Suppressor macrophage (primary cell): ENCODE data around the gene CDV3.
A peak's percentile ranks its signal among the peaks of the same experiment; 100 is the strongest.
"Not testable (repeated sequence)": the region's sequence is repeated elsewhere in the genome, so short reads cannot be mapped to it uniquely, and the experiment has no call there.

Experiments
- DNase-seq, 4 experiments: peaks; one replicate each; pipeline ENCODE4 v3.0.0-alpha.2; 2020 to 2022
- total RNA-seq, 17 experiments: gene quantifications; one replicate each; lab custom pipeline; 2026; ENCODE audit warnings: mixed read lengths in 6 of 17, inconsistent platforms in 3 of 17; lab: John Stamatoyannopoulos, UW

Gene CDV3, protein sequence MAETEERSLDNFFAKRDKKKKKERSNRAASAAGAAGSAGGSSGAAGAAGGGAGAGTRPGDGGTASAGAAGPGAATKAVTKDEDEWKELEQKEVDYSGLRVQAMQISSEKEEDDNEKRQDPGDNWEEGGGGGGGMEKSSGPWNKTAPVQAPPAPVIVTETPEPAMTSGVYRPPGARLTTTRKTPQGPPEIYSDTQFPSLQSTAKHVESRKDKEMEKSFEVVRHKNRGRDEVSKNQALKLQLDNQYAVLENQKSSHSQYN
- 280 to 476 (median 350) reads per million in 17 experiments for total RNA-seq

DNA sequence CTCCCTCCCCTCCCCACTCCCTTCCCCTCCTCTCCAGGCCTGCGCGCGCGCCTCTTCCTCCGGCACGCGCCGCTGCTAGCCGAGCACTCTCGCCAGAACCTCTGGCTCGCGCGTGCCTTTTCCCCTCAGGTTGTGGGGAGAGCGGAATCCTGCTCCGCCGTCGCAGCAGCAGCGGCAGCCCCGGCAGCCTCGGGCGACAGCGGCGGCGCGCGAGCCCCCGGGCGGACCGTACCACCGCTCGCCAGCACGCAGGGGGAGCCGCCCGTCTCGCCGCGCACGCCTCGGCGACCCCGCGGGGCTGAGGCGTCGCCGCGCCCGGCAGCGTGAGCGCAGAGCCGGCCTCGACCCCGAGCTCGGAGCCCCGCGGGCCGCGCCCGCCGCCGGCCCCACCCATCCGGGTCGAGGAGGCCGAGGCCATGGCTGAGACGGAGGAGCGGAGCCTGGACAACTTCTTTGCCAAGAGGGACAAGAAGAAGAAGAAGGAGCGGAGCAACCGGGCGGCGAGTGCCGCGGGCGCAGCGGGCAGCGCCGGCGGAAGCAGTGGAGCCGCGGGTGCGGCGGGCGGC lies at the start of gene CDV3:
Gene CDV3, plus strand, starts transcription at position 58 of the 566 bp plus-strand sequence. Its CDS starts 359 bp downstream, at position 417.
- no peak for DNase-seq

DNA sequence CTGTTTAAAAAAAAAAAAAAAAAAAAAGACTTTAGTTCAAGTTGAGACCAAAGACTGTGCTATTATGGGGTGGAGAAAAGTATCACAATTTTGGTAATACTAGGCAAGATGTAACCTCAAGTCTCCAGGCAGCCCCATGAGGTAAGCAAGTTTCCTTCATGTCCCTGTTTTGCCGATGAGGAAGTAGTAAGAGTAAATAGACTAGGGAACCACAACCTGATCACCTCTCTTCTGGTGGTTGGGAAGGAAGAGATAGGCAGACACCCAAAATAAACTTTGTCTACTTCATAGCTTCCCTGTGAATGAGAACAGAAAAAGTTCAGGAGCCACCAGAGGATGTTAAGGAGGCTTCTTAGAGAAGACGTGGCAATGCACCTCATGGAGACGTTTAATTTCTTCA lies 49.7 kb upstream of the CDV3 start:
- peak; percentile 19 to 51 (median 46) for DNase-seq

DNA sequence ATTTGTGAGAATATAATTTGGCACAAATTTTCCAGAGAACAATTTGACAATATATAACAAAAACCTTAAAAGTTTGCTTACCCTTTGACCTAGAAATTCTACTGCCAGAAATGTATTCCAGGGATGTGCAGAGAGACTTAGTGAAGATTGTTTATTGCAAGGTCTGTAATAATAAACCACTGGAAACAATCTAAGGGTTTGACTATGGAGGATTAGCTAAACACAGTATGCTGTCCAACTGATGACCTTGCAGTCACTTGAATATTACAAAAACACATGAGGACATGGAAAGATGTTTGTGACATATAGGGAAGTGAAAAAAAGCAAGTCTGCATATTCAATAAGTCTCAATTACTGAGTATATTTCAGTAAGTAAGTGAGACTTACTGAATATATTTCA lies 48.1 kb upstream of the CDV3 start:
- peak; percentile 38 to 91 (median 72) for DNase-seq

DNA sequence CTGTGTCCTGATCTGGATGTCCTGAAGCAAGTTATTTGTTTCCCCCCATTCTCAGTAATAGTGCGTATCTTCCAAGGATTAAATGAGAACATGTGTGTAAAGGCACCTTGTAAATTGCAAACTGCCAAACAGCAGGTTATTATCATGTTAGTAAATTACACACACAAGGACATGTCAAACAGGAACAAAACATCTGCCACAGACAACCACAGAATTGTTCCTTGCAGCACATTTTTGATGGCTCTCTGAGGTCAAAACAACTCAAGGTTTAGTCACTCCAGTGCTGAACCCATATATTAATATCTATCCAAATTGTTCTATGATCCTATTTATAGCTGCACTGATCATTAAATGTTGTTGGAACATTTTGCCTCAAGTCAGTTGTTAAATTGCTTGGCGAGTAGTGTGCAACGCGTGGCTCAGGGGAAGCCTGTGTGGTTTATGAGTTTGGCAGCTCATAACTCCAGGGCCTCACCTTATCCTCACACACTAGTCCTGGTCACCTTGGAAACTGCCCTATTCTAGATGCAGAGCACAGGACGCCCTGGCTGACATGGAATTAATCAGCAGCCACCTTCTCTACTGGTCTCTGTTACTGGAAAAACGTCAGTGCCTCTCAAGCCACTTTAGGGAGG lies 46.3 kb upstream of the CDV3 start:
- DNase-seq = peak in 2 of 4 experiments; percentile 39 to 52

DNA sequence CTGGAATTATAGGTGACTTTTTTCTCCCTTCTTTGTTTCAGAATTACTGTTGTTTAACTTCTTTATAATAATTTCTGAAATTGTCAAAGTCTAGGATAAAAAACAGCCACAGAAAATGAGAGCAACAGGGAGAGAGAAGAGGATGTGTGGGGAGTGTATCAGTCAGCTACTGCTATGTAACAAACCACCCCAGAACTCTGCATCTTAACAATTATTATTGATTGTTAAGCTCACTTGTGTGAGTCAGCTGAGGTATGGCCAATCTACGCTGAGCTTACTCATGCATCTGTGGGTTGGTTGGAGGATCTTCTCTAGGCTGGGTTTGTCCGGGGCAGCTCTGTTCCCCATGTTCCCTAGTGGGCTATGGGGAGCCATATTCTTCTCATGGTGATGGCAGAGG lies 43.7 kb upstream of the CDV3 start:
- DNase-seq = no peak

DNA sequence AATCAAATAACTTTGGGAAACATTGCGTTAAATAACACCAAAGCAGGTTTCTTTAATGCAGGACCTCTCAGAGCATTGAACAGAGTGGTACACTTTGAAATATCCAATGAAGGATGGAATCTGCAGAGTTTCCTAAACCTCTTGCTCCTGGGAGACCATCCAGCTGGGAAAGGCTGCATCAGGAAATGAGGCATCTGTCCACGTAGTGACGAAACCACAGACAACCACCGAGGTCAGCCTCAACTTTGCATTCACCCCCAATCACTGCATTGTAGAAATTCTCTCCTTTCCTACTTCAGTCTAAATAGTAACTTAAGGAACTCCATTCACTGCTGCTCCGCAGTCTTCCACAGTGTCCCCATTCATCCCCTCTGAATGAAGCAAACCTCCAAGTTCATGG lies 41.5 kb upstream of the CDV3 start:
- no peak for DNase-seq

DNA sequence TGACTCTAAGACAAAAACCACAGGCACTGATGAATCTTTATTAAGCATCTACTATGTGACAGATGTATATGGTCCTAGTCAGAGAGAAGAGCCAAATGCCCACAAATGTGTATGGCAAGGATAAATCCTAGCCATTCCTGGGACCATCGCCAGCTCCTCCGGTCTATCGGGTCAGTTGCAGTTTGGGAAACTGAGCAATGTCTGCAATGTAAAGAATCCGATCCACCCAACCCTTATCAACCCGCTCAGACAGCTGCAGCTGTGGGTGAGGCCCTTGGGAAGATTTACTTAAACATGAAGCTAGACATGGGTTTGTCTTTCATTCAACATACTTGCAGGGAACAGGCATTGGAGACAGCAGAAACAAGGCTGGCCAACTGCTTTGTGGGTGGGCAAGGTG lies 40.5 kb upstream of the CDV3 start:
- DNase-seq = no peak

DNA sequence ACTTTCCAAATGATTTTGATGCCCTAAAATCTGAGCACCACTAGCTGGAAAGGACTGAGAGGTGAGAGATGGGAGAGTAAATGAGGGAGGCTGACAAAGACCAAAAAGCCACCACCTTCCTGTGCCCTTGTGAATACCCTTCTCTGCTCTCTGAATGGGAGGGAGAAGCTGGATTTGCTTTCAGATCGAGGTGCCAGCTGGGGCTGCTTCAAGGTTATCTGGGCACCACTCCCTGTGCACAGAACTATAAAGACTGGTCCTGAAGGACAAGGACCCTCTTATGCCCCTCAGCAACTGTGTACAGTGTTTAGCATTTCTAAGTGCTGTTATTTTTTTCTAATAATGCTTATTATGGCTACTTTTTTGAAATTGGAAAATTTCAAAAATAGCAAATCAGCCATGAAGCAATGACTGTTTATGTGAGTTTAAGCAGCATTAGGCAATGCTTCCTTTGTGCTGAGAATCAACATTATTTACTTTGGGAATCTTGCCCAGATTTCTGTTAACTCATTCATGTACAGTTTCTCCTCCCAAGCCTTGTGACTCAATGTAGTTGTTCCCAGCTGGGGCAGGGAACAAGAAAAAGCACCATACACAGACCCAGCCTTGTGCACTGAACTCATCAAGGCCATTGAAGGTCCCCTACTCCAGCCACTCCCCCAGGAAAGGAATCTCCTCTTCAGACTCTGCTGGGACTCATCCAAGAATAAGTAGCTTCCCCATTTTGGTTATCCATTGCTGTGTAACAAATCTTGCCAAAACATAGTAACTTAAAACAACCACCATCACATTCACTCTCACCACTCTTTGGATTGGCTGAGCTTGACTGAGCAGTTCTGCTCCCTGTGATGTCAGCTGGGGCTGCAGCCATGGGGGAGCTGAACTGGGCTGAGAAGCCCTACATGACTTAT lies 37.3 kb upstream of the CDV3 start:
- DNase-seq = peak; percentile 77 to 91 (median 80)

DNA sequence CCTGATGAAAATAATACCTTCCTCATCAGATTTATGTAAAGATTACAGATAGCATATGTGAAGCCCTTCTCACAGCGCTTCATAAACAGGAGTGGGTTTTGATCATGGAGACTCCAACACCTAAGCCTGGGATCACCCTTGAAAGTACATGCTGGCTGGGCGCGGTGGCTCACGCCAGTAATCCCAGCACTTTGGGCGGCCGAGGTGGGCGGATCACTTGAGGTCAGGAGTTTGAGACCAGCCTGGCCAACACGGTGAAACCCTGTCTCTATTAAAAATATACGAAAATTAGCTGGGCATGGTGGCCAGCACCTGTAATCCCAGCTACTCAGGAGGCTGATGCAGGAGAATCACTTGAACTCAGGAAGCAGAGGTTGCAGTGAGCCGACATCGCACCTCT lies 36.4 kb upstream of the CDV3 start:
- not testable (repeated sequence) for DNase-seq

DNA sequence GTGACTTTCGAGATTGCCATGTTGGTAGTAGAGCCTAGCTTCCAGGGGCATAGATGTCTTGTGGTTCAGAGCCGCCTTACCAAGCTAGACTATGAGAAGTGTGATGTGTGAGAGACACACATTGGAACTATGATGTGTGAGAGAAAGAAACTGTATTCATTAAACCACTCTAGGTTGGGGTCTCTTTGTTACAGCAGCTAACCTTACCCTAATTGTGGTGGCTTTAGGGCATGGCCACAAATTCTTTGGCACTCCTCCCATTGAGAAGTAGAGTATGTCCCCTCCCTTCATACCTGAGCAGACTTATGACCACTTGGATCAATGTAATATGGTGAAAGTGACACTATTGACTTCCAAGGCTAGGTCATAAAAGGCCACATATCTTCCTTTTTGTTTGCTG lies 35.3 kb upstream of the CDV3 start:
- no peak for DNase-seq

DNA sequence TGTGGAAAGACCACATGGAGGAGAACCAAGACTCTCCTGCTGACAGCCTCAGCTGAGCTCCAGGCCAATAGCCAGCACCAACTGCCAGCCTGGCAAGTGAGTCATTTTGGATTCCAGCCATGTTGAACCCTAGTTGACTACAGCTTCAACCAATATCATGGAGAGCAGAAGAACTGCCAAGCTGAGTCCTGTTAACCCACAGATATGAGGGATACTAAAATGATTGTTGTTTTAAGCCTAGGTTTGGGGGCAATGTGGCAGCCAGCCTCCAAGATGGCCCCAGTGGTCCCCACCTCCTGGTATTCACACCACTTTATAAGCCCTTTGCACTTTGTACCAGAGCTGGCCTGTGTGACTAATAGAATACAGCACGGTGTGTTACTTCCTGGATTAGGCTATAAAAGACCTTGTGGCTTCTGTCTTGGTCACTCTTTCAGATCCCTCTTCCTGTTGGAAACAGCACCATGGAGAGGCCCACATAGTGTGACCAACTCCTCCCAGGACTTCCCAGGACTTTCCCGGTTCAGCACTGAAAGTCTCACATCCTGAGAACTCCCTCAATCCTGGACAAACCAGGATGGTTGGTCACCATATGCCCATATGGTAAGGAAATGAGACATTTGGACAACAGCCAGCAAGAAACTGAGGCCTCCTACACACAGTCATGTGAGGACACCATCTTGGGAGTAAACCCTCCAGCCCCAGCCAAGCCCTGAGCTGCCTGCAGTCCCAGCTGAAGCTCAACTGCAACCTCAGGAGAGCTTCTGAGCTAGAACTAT lies 32.4 kb upstream of the CDV3 start:
- peak; percentile 69 to 85 (median 74) for DNase-seq

DNA sequence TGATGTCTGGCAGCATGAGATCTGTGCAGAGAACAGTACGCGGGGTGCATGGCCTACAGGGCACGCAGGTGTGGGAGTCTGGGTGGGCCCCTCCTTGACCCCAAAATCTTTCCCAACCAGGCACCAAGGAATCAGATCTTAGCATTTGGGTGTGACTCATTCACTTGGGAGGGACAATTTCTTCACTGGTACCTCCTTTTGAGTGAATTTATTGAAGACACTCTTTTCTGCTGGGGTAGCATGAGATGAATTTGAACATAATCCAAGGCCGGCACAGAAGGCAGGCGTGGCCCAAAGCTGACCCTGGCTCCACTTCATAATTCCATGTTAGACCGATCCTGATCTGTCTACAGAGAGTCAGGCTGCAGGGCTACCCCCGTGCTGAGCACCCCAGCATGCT lies 30.6 kb upstream of the CDV3 start:
- DNase-seq = no peak

DNA sequence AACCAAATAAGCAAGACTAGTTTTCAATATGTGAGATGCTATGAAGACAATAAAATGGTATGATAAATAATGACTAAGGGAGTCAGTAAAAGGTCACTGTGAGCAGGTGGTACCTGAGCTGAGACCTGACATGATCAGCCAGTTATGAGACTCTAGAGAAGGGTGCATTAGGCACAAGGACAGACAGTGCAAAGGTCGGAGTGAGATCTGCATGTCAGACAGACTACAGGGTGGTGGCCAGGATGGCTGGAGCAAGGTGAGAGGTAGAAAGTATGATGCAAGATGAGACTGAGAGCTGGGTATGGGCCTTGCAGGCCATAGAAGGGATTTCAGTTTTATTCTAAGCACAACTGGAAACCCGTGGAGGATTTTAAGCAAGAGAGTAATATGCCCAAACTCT lies 28.5 kb upstream of the CDV3 start:
- not testable (repeated sequence) for DNase-seq

DNA sequence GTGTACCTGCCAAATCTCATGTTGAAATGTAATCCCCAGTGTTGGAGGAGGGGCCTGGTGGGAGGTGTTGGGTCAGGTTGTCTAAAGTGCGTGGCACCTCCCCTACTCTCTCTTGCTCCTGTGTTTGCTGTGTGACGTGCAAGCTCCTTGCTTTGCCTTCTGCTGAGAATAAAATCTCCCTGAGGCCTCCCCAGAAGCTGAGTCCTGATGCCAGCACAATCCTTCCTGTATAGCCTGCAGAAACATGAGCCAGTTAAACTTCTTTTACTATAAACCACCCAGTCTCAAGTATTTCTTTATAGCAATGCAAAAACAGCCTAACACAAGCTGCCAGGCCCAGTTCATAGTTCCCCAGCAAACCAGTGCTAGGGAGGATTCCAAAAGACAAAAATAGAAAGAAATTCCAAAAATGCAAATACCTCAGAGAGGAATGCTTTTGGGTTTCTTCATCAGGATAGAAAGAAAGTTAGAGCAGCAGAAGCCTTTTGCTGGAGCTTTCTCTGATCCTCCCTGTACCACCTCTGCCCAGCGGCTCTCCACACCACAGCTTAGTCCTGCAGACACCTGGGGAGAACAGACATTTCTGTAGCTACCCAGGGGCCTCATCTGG lies 25.9 kb upstream of the CDV3 start:
- DNase-seq = no peak

DNA sequence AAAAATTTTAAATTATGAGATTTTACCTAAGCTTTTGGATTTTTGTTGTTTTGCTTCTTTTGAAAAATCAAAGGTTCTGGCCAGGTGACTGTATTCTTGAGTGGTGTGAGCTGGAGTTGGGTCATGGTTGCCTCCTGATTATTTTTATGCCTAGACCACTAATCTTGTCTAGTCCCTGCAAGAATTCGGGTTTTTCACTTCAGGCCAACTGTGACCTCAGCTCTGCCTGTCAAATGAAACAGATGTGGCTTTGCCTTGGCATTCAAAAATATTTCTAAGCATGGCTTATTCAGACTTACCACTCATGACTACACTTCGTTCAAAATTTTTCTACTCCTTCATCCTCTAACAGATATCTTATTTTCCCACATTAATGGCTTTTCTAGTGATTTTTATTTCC lies 25.4 kb upstream of the CDV3 start:
- DNase-seq = no peak

DNA sequence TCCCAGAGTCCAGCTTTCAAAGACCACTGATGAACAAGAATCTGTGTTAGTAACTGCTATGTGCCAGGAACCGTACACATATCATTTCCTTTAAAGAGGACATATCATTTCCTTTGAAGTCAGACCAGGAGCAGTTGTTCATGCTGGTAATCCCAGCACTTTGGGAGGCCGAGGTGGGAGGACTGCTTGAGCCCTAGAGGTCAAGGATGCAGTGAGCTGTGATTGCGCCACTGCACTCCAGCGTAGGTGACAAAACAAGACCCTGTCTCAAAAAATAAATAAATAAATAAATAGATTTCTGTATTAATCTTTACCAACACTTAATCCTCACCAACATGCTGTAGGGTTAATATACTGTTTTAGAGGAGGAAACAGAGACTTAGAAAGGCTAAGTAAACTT lies 23.9 kb upstream of the CDV3 start:
- no peak for DNase-seq

DNA sequence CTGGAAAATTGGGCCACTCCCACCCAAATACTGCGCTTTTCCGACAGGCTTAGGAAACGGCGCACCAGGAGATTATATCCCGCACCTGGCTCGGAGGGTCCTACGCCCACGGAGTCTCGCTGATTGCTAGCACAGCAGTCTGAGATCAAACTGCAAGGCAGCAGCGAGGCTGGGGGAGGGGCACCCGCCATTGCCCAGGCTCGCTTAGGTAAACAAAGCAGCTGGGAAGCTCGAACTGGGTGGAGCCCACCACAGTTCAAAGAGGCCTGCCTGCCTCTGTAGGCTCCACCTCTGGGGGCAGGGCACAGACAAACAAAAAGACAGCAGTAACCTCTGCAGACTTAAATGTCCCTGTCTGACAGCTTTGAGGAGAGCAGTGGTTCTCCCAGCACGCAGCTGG lies 21.9 kb upstream of the CDV3 start:
- DNase-seq = not testable (repeated sequence)

DNA sequence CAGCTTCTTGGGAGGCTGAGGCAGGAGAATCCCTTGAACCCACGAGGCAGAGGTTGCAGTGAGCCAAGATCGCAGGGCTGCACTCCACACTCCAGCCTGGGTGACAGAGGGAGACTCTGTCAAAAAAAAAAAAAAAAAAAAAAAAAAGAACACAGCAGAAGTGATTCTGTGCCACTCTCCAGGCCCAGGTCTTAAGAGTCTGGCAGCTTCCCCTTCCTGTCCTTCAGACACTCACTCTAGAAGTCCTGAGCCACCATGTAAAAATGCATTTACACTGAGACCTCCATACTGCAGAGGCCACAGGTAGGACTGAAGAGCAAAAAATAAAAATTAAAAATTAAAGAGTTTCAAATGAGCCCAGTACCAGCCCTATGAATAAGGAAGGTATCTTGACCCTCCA lies 11.8 kb upstream of the CDV3 start:
- peak; percentile 36 to 75 (median 65) for DNase-seq

DNA sequence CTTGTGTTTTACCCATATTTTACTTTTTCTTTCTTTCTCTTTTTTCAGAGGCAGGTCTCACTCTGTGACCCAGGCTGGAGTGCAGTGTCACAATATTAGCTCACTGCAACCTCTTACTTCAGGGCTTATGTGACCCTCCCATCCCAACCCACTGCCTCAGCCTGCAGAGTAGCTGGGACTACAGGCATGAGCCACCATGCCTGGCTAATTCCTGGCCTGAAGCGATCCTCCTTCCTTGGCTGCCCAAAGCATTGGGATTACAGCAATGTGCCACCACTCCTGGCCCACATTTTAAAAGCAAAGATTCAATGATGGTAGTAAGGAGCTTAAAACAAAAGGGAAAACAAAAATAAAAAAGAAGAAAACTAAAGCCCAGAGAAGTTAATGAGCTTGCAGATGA lies 11.1 kb upstream of the CDV3 start:
- DNase-seq = no peak

DNA sequence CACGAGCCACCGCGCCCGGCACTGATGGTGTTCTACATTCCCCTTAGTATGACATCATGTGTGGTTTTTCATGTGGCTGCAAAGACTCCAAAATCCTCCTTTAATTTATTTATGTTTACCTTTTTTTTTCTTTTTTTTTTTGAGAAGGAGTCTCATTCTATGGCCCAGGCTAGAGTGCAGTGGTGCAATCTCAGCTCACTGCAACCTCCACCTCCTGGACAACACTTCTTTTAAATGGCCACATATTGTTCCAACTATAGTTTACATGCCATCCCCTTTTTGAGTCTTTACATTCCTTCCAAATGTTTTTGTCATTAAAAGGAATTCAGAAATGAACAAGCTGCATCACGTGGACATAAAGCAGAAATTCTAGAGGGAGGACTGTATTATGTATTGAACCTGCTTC lies 10.3 kb upstream of the CDV3 start:
- DNase-seq = no peak

DNA sequence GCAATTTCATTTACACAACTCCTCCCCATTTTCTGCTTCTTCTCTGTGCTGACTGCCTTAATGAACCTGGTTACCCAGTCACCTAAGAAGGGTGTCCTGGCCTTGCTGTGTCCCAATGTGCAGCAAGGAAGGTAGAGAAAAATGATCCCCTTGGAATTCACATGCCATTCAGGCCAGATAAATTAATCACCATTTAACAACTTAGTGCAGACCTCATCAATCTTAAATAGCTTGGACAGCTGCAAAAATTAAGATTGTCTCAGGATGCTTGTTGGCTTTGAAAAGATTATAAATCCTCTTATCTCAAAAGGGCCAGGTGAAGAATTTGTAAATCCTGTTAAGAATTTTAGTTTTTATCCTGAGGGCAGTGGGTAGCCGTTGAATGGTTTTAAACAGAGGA lies 9.7 kb upstream of the CDV3 start:
- DNase-seq = no peak
